ENCODE measurements around the gene MAPKAP1.

The MAPKAP1 gene

DNA sequence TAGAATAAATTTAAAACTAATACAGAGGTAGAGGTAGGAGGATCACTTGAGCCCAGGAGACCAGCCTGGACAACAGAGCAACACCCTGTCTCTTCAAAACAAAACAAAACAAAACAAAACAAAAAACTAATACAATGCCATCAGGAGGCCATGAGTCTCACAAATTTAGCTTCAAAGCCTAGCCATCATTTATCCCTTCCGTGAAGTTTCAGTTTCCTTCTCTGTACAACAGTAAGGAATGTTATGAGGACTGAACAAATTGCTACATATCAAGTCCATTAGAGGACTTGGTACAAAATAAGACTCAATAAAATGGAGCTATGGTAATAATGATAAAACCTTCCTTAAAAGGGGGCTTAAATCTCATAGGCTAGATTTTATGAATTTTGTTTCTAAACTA lies 60.8 kb downstream of the MAPKAP1 start:
- TF ChIP-seq, protein P1, sequence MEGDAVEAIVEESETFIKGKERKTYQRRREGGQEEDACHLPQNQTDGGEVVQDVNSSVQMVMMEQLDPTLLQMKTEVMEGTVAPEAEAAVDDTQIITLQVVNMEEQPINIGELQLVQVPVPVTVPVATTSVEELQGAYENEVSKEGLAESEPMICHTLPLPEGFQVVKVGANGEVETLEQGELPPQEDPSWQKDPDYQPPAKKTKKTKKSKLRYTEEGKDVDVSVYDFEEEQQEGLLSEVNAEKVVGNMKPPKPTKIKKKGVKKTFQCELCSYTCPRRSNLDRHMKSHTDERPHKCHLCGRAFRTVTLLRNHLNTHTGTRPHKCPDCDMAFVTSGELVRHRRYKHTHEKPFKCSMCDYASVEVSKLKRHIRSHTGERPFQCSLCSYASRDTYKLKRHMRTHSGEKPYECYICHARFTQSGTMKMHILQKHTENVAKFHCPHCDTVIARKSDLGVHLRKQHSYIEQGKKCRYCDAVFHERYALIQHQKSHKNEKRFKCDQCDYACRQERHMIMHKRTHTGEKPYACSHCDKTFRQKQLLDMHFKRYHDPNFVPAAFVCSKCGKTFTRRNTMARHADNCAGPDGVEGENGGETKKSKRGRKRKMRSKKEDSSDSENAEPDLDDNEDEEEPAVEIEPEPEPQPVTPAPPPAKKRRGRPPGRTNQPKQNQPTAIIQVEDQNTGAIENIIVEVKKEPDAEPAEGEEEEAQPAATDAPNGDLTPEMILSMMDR (IDR thresholded peaks at IDR 0.05): no peak

GRCh38 chr9:125644819-125645507 lies 62.0 kb downstream of the MAPKAP1 start:
- TF ChIP-seq, protein P1 (IDR thresholded peaks at IDR 0.05): no peak

- TF ChIP-seq, protein P1 (IDR thresholded peaks at IDR 0.05): no peak
Measured at GRCh38 chr9:125642311-125642710, 64.7 kb downstream of the MAPKAP1 start.

- TF ChIP-seq, protein P1 (IDR thresholded peaks at IDR 0.05): no peak
Measured at GRCh38 chr9:125639057-125639456, 68.0 kb downstream of the MAPKAP1 start.

DNA sequence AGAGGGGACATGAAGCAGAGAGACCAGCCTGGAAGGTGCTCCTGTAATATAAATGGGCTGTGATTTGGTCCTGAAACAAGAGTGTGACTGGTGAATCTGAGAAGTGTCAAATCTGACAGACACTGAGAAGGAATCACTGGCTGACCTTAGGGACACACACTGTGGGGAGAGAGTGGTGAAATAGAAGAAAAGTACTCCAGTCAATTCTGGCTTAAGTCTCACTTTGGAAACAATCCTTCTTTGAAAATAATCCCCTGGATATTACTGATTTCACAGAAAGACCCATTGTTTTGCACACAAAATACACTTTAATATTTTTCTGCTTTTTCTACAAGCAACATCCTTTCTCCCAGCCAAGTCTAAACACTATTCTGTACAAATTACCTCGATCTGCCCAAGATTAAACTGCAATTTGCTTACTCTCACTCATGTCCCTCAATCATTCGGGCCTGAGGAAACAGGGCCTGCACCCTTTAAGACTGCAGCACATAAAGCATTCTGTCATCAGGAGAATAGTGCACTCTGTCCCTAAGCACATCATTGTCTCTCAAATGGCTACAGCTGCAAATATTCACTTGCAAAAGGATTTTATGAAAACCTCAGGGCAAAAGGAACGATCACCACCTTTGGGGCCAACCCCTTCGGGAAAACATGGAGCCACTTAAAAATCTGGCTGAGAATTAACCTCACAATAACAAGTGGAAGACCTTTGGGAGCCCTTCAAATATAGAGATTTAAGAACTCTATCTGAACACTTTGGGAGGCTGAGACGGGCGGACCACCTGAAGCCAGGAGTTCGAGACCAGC lies 68.6 kb downstream of the MAPKAP1 start:
- TF ChIP-seq, protein P1 (IDR thresholded peaks at IDR 0.05): no peak

DNA sequence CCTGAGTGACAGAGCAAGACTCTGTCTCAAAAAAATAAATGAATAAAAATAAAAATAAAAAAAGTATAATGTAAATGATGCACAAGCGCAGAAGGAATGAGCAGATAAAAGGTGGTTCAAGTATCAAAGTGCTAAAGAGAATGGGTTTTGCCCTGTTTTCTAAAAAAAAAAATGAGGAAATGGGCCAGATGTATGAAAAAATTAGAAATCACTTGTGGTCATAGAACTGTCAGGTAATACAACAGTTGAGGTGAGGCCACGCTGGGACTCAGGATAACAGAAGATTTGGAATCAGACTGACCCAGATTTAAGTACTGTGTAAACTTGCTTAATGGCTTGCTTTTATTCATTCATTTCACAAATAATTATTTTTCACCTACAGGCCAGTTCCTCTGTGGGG lies 69.8 kb downstream of the MAPKAP1 start:
- TF ChIP-seq, protein P1 (IDR thresholded peaks at IDR 0.05): no peak

DNA sequence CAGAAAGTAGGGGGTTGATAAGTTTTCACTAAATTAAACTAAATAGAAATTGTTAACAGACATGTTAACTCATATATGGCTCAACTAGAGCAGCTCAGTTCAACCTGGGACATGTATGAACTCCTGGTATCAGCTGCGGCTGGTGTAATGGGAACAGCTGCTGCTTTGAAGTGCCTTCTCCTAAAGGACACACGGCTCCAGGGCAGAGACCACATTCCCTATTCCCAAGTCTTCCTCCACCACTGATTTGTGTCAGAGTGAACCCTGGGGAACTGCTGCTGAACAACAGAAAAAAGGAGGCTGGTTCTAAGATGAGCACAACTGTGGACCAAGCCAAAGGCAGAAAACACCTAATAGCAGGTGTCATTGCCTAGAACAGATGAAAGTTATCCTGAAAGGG lies 71.1 kb downstream of the MAPKAP1 start:
- TF ChIP-seq, protein P1 (IDR thresholded peaks at IDR 0.05): no peak
